Measurements from ENCODE around the gene DSCAML1. TPM values are rescaled to one million over a fixed set of nuclear protein-coding genes. Genes with fewer than 3 reads are reported as not detected.

The DSCAML1 gene
- total and polyA plus RNA-seq, 7 experiments from 2014 or later: 0.17 to 1.3 (median 0.60) TPM; not detected in 2

DNA sequence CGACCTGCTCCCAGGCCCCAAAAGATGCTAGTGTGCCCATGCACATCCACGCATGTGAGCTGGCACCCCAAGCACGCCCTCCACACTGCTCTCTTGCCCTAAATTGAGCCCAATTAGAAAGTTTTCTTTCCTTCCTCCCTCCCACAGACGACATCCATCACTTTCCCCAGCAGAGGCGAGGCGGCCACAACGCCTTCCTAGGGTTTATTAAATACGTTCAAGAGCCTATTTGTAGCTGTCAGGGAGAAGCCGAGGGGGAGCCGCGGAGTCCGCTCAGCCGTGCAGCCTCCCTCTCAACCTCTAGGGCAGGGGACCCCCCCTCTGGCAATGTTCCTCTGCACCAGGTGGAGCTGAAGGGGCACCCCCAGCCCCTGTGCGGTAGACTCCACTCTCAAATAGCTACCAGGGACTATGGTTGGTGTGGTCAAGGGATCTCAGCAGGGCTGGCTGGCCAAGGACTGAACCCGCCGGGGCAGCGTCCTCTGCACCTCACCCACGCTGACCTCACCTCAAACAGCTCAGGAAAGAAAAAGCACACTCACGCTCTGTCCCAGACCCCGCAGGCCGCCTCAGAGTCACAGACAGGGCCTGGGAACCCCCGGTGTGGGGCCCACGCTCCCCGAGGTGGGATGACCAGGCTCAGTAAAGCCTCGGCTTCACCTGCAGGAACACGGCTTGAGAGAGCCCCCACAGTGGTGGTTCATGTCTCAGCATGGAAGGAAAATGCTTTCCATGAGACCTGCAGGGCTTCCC lies 152.4 kb downstream of the DSCAML1 start:
- Histone ChIP-seq H3K27me3 (ENCODE audit: control insufficient read depth in 2 of 2, insufficient read depth in 2 of 2, low read length in 2 of 2) (no peaks in the 10 kb centered on the region), H3K9me3 (ENCODE audit: control insufficient read depth in 2 of 3, low read length in 3 of 3) (no peaks in the 10 kb centered on the region), H3K27ac (ENCODE audit: low read depth, low read length) (no peak overlapping the region), H3K4me3 (ENCODE audit: low read length) (no peak overlapping the region), H3K4me1 (ENCODE audit: control insufficient read depth in 2 of 2, insufficient read depth in 2 of 2, low read length in 2 of 2) (no peaks in the 10 kb centered on the region), H3K36me3 (ENCODE audit: control insufficient read depth in 2 of 3, insufficient read depth in 3 of 3, low read length in 3 of 3) (no peaks in the 10 kb centered on the region)
- Mint-ChIP-seq H3K36me3 (no peaks in the 10 kb centered on the region), H3K4me3 (no peak overlapping the region), H3K27ac (no peak overlapping the region), H3K27me3 (peaks cover 0 to 14% (median 5%) of the 10 kb centered on the region in 5 donors), H3K4me1 (no peaks in the 10 kb centered on the region), H3K9me3 (no peaks in the 10 kb centered on the region)
- ATAC-seq: no peak
- ChIA-PET POLR2A (interaction anchor here (0.6 kb wide), 1 partner anchor 12 kb away, joined by 3 read pairs; no protein-coding TSS in a partner anchor), CTCF (no interaction called here)
- intact Hi-C loops (cut with micrococcal nuclease): no loop called here
- DNase-seq: no peak

- ChIA-PET POLR2A (no interaction called here), CTCF (no interaction called here)
- Mint-ChIP-seq H3K4me1 (no peaks in the 10 kb centered on the region), H3K9me3 (peaks cover 0 to 2% (median 0%) of the 10 kb centered on the region in 11 donors), H3K27ac (no peak overlapping the region), H3K27me3 (peaks cover 0 to 17% (median 5%) of the 10 kb centered on the region in 5 donors), H3K36me3 (no peaks in the 10 kb centered on the region), H3K4me3 (no peak overlapping the region)
- ATAC-seq (no peak), DNase-seq (no peak)
- intact Hi-C loops (cut with micrococcal nuclease): no loop called here
- Histone ChIP-seq H3K36me3 (ENCODE audit: control insufficient read depth in 2 of 3, insufficient read depth in 3 of 3, low read length in 3 of 3) (no peaks in the 10 kb centered on the region), H3K9me3 (ENCODE audit: control insufficient read depth in 2 of 3, low read length in 3 of 3) (no peaks in the 10 kb centered on the region), H3K27me3 (ENCODE audit: control insufficient read depth in 2 of 2, insufficient read depth in 2 of 2, low read length in 2 of 2) (no peaks in the 10 kb centered on the region), H3K27ac (ENCODE audit: low read depth, low read length) (no peak overlapping the region), H3K4me1 (ENCODE audit: control insufficient read depth in 2 of 2, insufficient read depth in 2 of 2, low read length in 2 of 2) (no peaks in the 10 kb centered on the region), H3K4me3 (ENCODE audit: low read length) (no peak overlapping the region)
Observed at GRCh38 chr11:117643606-117644300, 153.3 kb downstream of the DSCAML1 start.

DNA sequence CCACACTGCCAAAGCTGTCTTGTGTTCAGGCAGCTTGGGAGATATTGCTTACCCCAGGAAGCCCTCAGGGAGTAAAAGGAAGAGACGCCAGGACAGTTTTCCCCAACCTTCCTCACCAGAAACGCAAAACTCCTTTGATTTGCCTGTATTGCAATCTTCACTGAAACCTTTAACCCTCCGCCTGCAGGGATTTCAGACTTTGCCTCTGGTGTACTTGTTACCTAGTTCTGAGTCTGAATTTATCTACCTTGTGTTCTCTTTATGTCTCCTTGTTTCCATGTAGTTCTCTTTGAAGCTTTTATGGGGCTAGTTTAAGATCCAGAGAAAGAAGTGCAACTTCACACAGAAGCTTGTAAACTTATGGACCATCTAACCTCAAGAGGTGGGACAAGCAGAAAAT lies 154.2 kb downstream of the DSCAML1 start:
- Mint-ChIP-seq H3K27ac (no peak overlapping the region), H3K9me3 (peaks cover 0 to 2% (median 0%) of the 10 kb centered on the region in 11 donors), H3K4me1 (no peaks in the 10 kb centered on the region), H3K36me3 (no peaks in the 10 kb centered on the region), H3K27me3 (peaks cover 0 to 20% (median 5%) of the 10 kb centered on the region in 5 donors), H3K4me3 (no peak overlapping the region)
- ChIA-PET CTCF (no interaction called here), POLR2A (no interaction called here)
- H3K27me3 ChIP-seq (ENCODE audit: control insufficient read depth in 2 of 2, insufficient read depth in 2 of 2, low read length in 2 of 2): no peaks in the 10 kb centered on the region
- no peaks in the 10 kb centered on the region for H3K36me3 ChIP-seq (ENCODE audit: control insufficient read depth in 2 of 3, insufficient read depth in 3 of 3, low read length in 3 of 3)
- no peak overlapping the region for H3K4me3 ChIP-seq (ENCODE audit: low read length)
- H3K27ac ChIP-seq (ENCODE audit: low read depth, low read length): no peak overlapping the region
- no peak for ATAC-seq
- H3K4me1 ChIP-seq (ENCODE audit: control insufficient read depth in 2 of 2, insufficient read depth in 2 of 2, low read length in 2 of 2): no peaks in the 10 kb centered on the region
- no peak for DNase-seq
- H3K9me3 ChIP-seq (ENCODE audit: control insufficient read depth in 2 of 3, low read length in 3 of 3): no peaks in the 10 kb centered on the region
- intact Hi-C loops (cut with micrococcal nuclease): no loop called here

DNA sequence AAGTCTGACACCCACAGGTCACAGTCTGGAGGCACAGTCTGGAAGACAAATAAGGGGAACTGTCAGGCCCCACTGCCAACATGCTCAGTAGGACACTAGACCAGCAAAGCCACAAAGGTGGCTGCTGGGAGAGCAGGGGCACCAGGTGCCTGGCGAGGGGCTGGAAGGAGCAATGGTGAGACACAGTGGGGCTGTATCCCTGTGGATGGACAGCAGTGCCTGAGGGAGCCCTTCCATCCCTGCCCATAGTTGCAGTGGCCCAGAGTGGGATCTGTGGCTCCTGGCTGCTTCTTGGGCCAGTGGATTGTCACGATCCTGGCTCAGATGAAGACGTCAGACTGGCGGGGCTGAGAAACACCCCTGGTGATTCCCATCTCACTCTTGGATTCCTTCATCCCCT lies 154.6 kb downstream of the DSCAML1 start:
- ATAC-seq (no peak), DNase-seq (no peak)
- Mint-ChIP-seq H3K4me1 (no peaks in the 10 kb centered on the region), H3K36me3 (no peaks in the 10 kb centered on the region), H3K27me3 (peaks cover 0 to 20% (median 5%) of the 10 kb centered on the region in 5 donors), H3K4me3 (no peak overlapping the region), H3K27ac (no peak overlapping the region), H3K9me3 (peaks cover 0 to 2% (median 0%) of the 10 kb centered on the region in 11 donors)
- ChIA-PET POLR2A (no interaction called here), CTCF (no interaction called here)
- Histone ChIP-seq H3K27me3 (ENCODE audit: control insufficient read depth in 2 of 2, insufficient read depth in 2 of 2, low read length in 2 of 2) (no peaks in the 10 kb centered on the region), H3K27ac (ENCODE audit: low read depth, low read length) (no peak overlapping the region), H3K36me3 (ENCODE audit: control insufficient read depth in 2 of 3, insufficient read depth in 3 of 3, low read length in 3 of 3) (no peaks in the 10 kb centered on the region), H3K4me1 (ENCODE audit: control insufficient read depth in 2 of 2, insufficient read depth in 2 of 2, low read length in 2 of 2) (no peaks in the 10 kb centered on the region), H3K9me3 (ENCODE audit: control insufficient read depth in 2 of 3, low read length in 3 of 3) (no peaks in the 10 kb centered on the region), H3K4me3 (ENCODE audit: low read length) (no peak overlapping the region)
- intact Hi-C loops (cut with micrococcal nuclease): no loop called here

DNA sequence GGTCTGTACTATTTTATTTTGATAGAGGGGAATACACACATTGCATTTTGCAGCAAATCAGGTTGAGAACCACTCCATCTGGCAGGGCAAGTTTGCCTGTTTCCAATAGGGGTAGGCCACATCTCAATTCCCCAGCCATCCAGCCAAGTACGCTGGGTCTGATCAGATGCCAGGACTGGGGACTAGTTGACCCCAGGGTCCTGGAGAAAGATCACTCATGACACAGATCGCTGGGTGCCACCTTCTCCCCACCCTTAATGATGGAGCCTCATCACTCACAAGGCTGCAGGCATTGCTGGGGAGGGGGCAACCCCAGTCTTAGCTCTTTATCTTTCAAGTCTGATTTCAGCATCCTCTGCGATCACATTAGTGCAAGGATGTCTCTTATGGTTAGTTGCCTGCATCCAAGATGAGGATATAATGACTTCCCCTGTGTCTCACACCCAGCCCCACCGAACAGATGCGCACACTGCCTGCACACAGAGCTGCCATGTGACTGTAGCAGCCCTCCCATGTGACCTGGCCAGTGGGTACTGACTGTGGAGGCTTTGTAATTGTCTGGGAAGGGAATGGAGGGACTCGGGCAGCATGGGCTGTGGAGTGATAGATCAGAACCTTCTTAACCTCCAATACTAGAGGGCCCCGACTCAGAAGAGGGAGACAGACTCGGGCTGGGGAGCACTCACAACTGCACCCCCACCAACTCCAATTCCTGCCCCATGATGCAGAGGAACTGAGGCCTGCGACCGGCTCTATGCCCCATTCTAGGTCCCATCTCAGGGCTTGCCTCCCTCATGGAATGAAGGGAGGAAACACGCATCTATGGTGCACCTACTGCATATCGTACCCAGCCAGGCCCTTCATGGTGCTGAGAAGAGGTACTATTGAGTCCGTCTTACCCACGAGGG lies 155.8 kb downstream of the DSCAML1 start:
- no peak for DNase-seq
- ChIA-PET POLR2A (no interaction called here), CTCF (no interaction called here)
- Mint-ChIP-seq H3K4me3 (no peak overlapping the region), H3K27me3 (peaks cover 0 to 16% (median 5%) of the 10 kb centered on the region in 5 donors), H3K9me3 (peaks cover 0 to 2% (median 0%) of the 10 kb centered on the region in 11 donors), H3K27ac (no peak overlapping the region), H3K36me3 (no peaks in the 10 kb centered on the region), H3K4me1 (no peaks in the 10 kb centered on the region)
- Histone ChIP-seq H3K4me3 (ENCODE audit: low read length) (no peak overlapping the region), H3K36me3 (ENCODE audit: control insufficient read depth in 2 of 3, insufficient read depth in 3 of 3, low read length in 3 of 3) (no peaks in the 10 kb centered on the region), H3K4me1 (ENCODE audit: control insufficient read depth in 2 of 2, insufficient read depth in 2 of 2, low read length in 2 of 2) (no peaks in the 10 kb centered on the region), H3K27ac (ENCODE audit: low read depth, low read length) (no peak overlapping the region), H3K9me3 (ENCODE audit: control insufficient read depth in 2 of 3, low read length in 3 of 3) (no peaks in the 10 kb centered on the region), H3K27me3 (ENCODE audit: control insufficient read depth in 2 of 2, insufficient read depth in 2 of 2, low read length in 2 of 2) (no peaks in the 10 kb centered on the region)
- intact Hi-C loops (cut with micrococcal nuclease): no loop called here
- ATAC-seq: no peak

DNA sequence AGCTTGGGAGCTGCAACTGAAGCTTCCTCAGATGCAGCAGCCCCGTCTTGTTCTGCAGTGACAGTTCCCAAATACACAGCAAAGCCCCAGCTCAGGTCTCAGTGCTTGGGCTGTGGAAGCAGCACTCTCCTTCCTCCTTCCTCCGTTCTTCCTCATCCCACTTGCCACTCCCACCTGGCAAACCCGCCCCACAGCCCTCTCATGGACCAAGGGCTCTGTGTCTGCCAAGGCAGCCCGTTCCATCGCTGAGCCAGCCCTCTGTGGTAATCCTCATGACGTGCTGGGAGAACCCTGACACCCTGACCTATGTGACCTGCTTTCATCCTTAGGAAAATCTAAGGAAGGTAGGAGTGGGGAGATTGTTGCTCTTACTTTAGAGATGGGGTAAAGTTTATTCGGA lies 157.0 kb downstream of the DSCAML1 start:
- Histone ChIP-seq H3K4me3 (ENCODE audit: low read length) (no peak overlapping the region), H3K27me3 (ENCODE audit: control insufficient read depth in 2 of 2, insufficient read depth in 2 of 2, low read length in 2 of 2) (no peaks in the 10 kb centered on the region), H3K27ac (ENCODE audit: low read depth, low read length) (no peak overlapping the region), H3K9me3 (ENCODE audit: control insufficient read depth in 2 of 3, low read length in 3 of 3) (no peaks in the 10 kb centered on the region), H3K36me3 (ENCODE audit: control insufficient read depth in 2 of 3, insufficient read depth in 3 of 3, low read length in 3 of 3) (no peaks in the 10 kb centered on the region), H3K4me1 (ENCODE audit: control insufficient read depth in 2 of 2, insufficient read depth in 2 of 2, low read length in 2 of 2) (no peaks in the 10 kb centered on the region)
- H3K36me3 Mint-ChIP-seq: no peaks in the 10 kb centered on the region
- ATAC-seq: no peak
- H3K27me3 Mint-ChIP-seq: peaks cover 0 to 16% (median 5%) of the 10 kb centered on the region in 5 donors
- ChIA-PET CTCF (no interaction called here), POLR2A (no interaction called here)
- no peak overlapping the region for H3K27ac Mint-ChIP-seq
- no peaks in the 10 kb centered on the region for H3K4me1 Mint-ChIP-seq
- peaks cover 0 to 2% (median 0%) of the 10 kb centered on the region in 11 donors for H3K9me3 Mint-ChIP-seq
- intact Hi-C loops (cut with micrococcal nuclease): no loop called here
- no peak for DNase-seq
- no peak overlapping the region for H3K4me3 Mint-ChIP-seq
